Measurements from ENCODE around the gene LINGO1. TPM values are rescaled to one million over a fixed set of nuclear protein-coding genes. Genes with fewer than 3 reads are reported as not detected.

The LINGO1 gene
- total and polyA plus RNA-seq, 4 donors = 0.50 to 1.6 (median 0.75) TPM; not detected in 1

DNA sequence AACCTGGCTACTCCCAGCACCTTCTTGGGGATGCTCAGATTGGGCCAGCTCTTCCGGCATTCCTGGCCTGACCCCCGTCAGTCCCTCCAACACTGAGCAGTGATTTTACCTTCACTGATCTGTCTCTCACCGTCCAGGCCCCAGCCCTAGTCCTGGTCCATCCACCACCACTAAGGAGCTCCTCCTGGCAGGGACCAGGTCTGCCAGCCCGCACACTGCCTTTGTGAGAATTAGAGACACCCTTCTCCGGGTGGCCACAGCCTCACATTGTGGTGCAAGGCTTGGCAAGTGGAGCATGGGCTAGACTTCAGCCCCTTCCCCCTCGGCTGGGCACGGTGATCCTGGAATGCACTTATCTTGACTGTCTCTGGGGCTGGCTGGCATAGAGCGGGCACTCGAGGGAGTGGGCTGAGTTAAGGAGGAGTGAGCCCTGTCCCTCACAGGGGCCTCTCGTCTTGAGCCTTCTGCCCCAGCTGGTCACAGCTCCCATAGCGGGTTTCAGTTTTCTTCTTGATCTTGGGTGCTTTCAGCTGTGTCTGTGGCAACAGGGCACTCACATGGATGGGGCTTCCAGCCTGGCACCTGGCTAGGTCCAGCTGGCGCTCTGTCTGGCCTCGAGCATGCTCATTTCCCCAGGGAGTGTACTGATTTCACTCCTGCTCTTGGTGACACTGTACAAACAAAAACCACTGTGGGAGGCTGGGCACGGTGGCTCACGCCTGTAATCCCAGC, 53.9 kb downstream of the LINGO1 start:
- Histone ChIP-seq H3K9ac (ENCODE audit: low read depth in 1 of 2, low read length in 2 of 2) (no peak overlapping the region), H3K9me3 (ENCODE audit: control insufficient read depth in 4 of 4, low read length in 3 of 4) (no peaks in the 10 kb centered on the region), H3K4me3 (ENCODE audit: low read depth in 1 of 3, low read length in 3 of 3) (no peak overlapping the region), H3K27ac (ENCODE audit: low read depth in 1 of 2, low read length in 2 of 2) (no peak overlapping the region), H3K27me3 (ENCODE audit: control insufficient read depth in 4 of 4, insufficient read depth in 4 of 4, low read length in 3 of 4) (no peaks in the 10 kb centered on the region), H3K36me3 (ENCODE audit: control insufficient read depth in 4 of 4, insufficient read depth in 3 of 4, low read depth in 1 of 4, low read length in 3 of 4) (no peaks in the 10 kb centered on the region), H3K4me1 (ENCODE audit: control insufficient read depth in 4 of 4, insufficient read depth in 4 of 4, low read length in 3 of 4) (no peaks in the 10 kb centered on the region)
- DNase-seq (ENCODE audit: low spot score) = no peak
- TF ChIP-seq EGR1 (IDR thresholded peaks at IDR 0.05; ENCODE audit: low read depth in 2 of 2) (no peak), TAF1 (conservative IDR thresholded peaks at IDR 0.05) (no peak), HNF4G (IDR thresholded peaks at IDR 0.05) (no peak), ZBTB33 (IDR thresholded peaks at IDR 0.05) (no peak), SP1 (IDR thresholded peaks at IDR 0.05) (no peak), RXRA (IDR thresholded peaks at IDR 0.05) (no peak)
- TF ChIP-seq, protein P1, sequence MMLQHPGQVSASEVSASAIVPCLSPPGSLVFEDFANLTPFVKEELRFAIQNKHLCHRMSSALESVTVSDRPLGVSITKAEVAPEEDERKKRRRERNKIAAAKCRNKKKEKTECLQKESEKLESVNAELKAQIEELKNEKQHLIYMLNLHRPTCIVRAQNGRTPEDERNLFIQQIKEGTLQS (IDR thresholded peaks at IDR 0.05) = no peak
- 92% methylated on average over 15 of the region's 15 CpGs for WGBS

- TF ChIP-seq CTCF (IDR thresholded peaks at IDR 0.05; ENCODE audit: low read depth, low read length, missing input control) (no peak), NR2F2 (IDR thresholded peaks at IDR 0.05) (no peak), HNF4A (conservative IDR thresholded peaks at IDR 0.05) (no peak), FOXA1 (IDR thresholded peaks at IDR 0.05) (no peak), ZBTB33 (IDR thresholded peaks at IDR 0.05) (no peak), GABPA (IDR thresholded peaks at IDR 0.05 in 1 of 2, conservative IDR thresholded peaks at IDR 0.05 in 1 of 2) (no peak), YY1 (IDR thresholded peaks at IDR 0.05) (no peak), TAF1 (conservative IDR thresholded peaks at IDR 0.05) (no peak), HNF4G (IDR thresholded peaks at IDR 0.05) (no peak), RAD21 (IDR thresholded peaks at IDR 0.05) (no peak), REST (IDR thresholded peaks at IDR 0.05) (no peak), JUND (IDR thresholded peaks at IDR 0.05) (no peak), EGR1 (IDR thresholded peaks at IDR 0.05; ENCODE audit: low read depth in 2 of 2) (no peak), SP1 (IDR thresholded peaks at IDR 0.05) (no peak), FOXA2 (IDR thresholded peaks at IDR 0.05) (no peak), RXRA (IDR thresholded peaks at IDR 0.05) (no peak)
- TF ChIP-seq, protein P1 (IDR thresholded peaks at IDR 0.05) = no peak
- no peak for DNase-seq (ENCODE audit: low spot score)
- whole genome bisulfite sequencing = 79% methylated on average over 9 of the region's 9 CpGs
Observed at GRCh38 chr15:77577366-77577950, 55.3 kb downstream of the LINGO1 start.

More at GRCh38 chr15:77577366-77577950, 55.3 kb downstream of the LINGO1 start:
- no peak overlapping the region for H3K9ac ChIP-seq (ENCODE audit: low read depth in 1 of 2, low read length in 2 of 2)
- no peaks in the 10 kb centered on the region for H3K27me3 ChIP-seq (ENCODE audit: control insufficient read depth in 4 of 4, insufficient read depth in 4 of 4, low read length in 3 of 4)
- H3K4me1 ChIP-seq (ENCODE audit: control insufficient read depth in 4 of 4, insufficient read depth in 4 of 4, low read length in 3 of 4) = no peaks in the 10 kb centered on the region
- no peaks in the 10 kb centered on the region for H3K36me3 ChIP-seq (ENCODE audit: control insufficient read depth in 4 of 4, insufficient read depth in 3 of 4, low read depth in 1 of 4, low read length in 3 of 4)
- H3K9me3 ChIP-seq (ENCODE audit: control insufficient read depth in 4 of 4, low read length in 3 of 4) = no peaks in the 10 kb centered on the region
- H3K27ac ChIP-seq (ENCODE audit: low read depth in 1 of 2, low read length in 2 of 2) = no peak overlapping the region
- H3K4me3 ChIP-seq (ENCODE audit: low read depth in 1 of 3, low read length in 3 of 3) = no peak overlapping the region

All from liver (tissue), 9 donors.